Measurements from ENCODE around the gene GMEB2.

GMEB2 gene

GRCh38 chr20:63542031-63542559 is 84.8 kb downstream of the GMEB2 start:
- Histone ChIP-seq H3K27me3 (replicated peaks; ENCODE audit: insufficient read depth, low read length) (peaks cover 84% of the 10 kb centered on the region), H3K36me3 (replicated peaks; ENCODE audit: insufficient read depth, low read length) (no peaks in the 10 kb centered on the region), H3K9me3 (replicated peaks; ENCODE audit: insufficient read depth, low read length) (no peaks in the 10 kb centered on the region), H3K4me1 (ENCODE audit: low read length) (peaks cover 4% of the 10 kb centered on the region; the same call in 1 of the 2 replicates), H3K4me2 (ENCODE audit: low read depth, low read length) (no peak overlapping the region), H3K9me2 (replicated peaks; ENCODE audit: insufficient read depth, low read length) (no peaks in the 10 kb centered on the region), H3K79me2 (ENCODE audit: low read length) (no peaks in the 10 kb centered on the region), H3K27ac (ENCODE audit: low read length) (no peak overlapping the region), H3K4me3 (ENCODE audit: low read length) (no peak overlapping the region), H2AFZ (ENCODE audit: low read length) (no peak overlapping the region), H3K9ac (ENCODE audit: low read length) (no peak overlapping the region), H4K20me1 (ENCODE audit: insufficient read depth, low read length) (no peaks in the 10 kb centered on the region; the same call in 1 of the 2 replicates), H3F3A (ENCODE audit: insufficient read depth, low read length) (0 out of 2 replicates have a peak, but pooled peaks cover 4% of the 10 kb centered on the region)
- TF ChIP-seq EZH2phosphoT487 (IDR thresholded peaks at IDR 0.05; ENCODE audit: low read length) (no peak), EZH2 (optimal IDR thresholded peaks at IDR 0.05; ENCODE audit: low read depth, low read length) (no peak), CTCF (IDR thresholded peaks at IDR 0.05; ENCODE audit: low read length) (no peak)
- DNase-seq, result no peak

GRCh38 chr20:63541371-63541770 is 85.5 kb downstream of the GMEB2 start:
- no peaks in the 10 kb centered on the region for H3K36me3 ChIP-seq (replicated peaks; ENCODE audit: insufficient read depth, low read length)
- no peaks in the 10 kb centered on the region for H3K9me3 ChIP-seq (replicated peaks; ENCODE audit: insufficient read depth, low read length)
- no peak overlapping the region for H3K27ac ChIP-seq (ENCODE audit: low read length)
- peaks cover 76% of the 10 kb centered on the region for H3K27me3 ChIP-seq (replicated peaks; ENCODE audit: insufficient read depth, low read length)
- no peak overlapping the region for H2AFZ ChIP-seq (ENCODE audit: low read length)
- DNase-seq, result no peak
- H3K4me3 ChIP-seq (ENCODE audit: low read length), result no peak overlapping the region
- H3K79me2 ChIP-seq (ENCODE audit: low read length), result no peaks in the 10 kb centered on the region
- H3K4me2 ChIP-seq (ENCODE audit: low read depth, low read length), result no peak overlapping the region
- 0 out of 2 replicates have a peak, but pooled peaks cover 4% of the 10 kb centered on the region for H3F3A ChIP-seq (ENCODE audit: insufficient read depth, low read length)
- H3K4me1 ChIP-seq (ENCODE audit: low read length), result peaks cover 7% of the 10 kb centered on the region; the same call in 1 of the 2 replicates
- TF ChIP-seq EZH2phosphoT487 (IDR thresholded peaks at IDR 0.05; ENCODE audit: low read length) (no peak), EZH2 (optimal IDR thresholded peaks at IDR 0.05; ENCODE audit: low read depth, low read length) (no peak), CTCF (IDR thresholded peaks at IDR 0.05; ENCODE audit: low read length) (no peak)
- no peak overlapping the region for H3K9ac ChIP-seq (ENCODE audit: low read length)
- no peaks in the 10 kb centered on the region for H3K9me2 ChIP-seq (replicated peaks; ENCODE audit: insufficient read depth, low read length)
- H4K20me1 ChIP-seq (ENCODE audit: insufficient read depth, low read length), result no peaks in the 10 kb centered on the region; the same call in 1 of the 2 replicates

- Histone ChIP-seq H3K9me2 (replicated peaks; ENCODE audit: insufficient read depth, low read length) (no peaks in the 10 kb centered on the region), H3K36me3 (replicated peaks; ENCODE audit: insufficient read depth, low read length) (no peaks in the 10 kb centered on the region), H3K79me2 (ENCODE audit: low read length) (no peaks in the 10 kb centered on the region), H3K27ac (ENCODE audit: low read length) (no peak overlapping the region), H4K20me1 (ENCODE audit: insufficient read depth, low read length) (no peaks in the 10 kb centered on the region), H3K9me3 (replicated peaks; ENCODE audit: insufficient read depth, low read length) (no peaks in the 10 kb centered on the region), H3K27me3 (replicated peaks; ENCODE audit: insufficient read depth, low read length) (peaks cover 69% of the 10 kb centered on the region), H2AFZ (ENCODE audit: low read length) (no peak overlapping the region), H3K4me1 (ENCODE audit: low read length) (peaks cover 7% of the 10 kb centered on the region; the same call in 1 of the 2 replicates), H3K4me2 (ENCODE audit: low read depth, low read length) (no peak overlapping the region), H3K9ac (ENCODE audit: low read length) (no peak overlapping the region), H3K4me3 (ENCODE audit: low read length) (no peak overlapping the region), H3F3A (ENCODE audit: insufficient read depth, low read length) (0 out of 2 replicates have a peak, but pooled peaks cover 4% of the 10 kb centered on the region)
- no peak for DNase-seq
- no peak for TF ChIP-seq EZH2phosphoT487 (IDR thresholded peaks at IDR 0.05; ENCODE audit: low read length)
- TF ChIP-seq EZH2 (optimal IDR thresholded peaks at IDR 0.05; ENCODE audit: low read depth, low read length), result no peak
- no peak for TF ChIP-seq CTCF (IDR thresholded peaks at IDR 0.05; ENCODE audit: low read length)
Measured at GRCh38 chr20:63540417-63541186, 86.3 kb downstream of the GMEB2 start.
